Pancreas (tissue), 10 donors: ENCODE measurements around the gene ZCCHC18. TPM values are rescaled to one million over a fixed set of nuclear protein-coding genes. Genes with fewer than 3 reads are reported as not detected.

Experiments
- ATAC-seq, 4 donors: fragments of 200-7000 bp; cut with Tn5 transposase; one replicate each; pipeline versions ENCODE4 v1.8.0 to v1.9.1; 2020; ENCODE audit warnings: mild to moderate bottlenecking in 4 of 4, moderate library complexity in 4 of 4
- DNase-seq, 6 donors: peaks; one replicate each; pipeline ENCODE4 v3.0.0-alpha.2; 2020
- FAIRE-seq: peaks from 2 replicates; lab custom pipeline; 2012; peaks lifted over from hg19 to GRCh38; lab: Jason Lieb, UNC
- H3K27ac ChIP-seq, 4 donors: fragments of 200-600 bp; sonication (generic); 1 replicate in 3 of 4; 2 replicates in 1 of 4; pipeline versions ENCODE4 v1.5.0 to v1.8.0; 2020
- H3K27me3 ChIP-seq, 4 donors: fragments of 200-600 bp; one replicate each; pipeline ENCODE4 v1.8.0; 2021
- H3K36me3 ChIP-seq, 3 donors: fragments of 200-600 bp; sonication (generic) in 1 of 3; one replicate each; pipeline versions ENCODE4 v1.5.0 to v1.8.0; 2020 to 2021
- H3K4me1 ChIP-seq, 3 donors: fragments of 200-600 bp; one replicate each; pipeline ENCODE4 v1.8.0; 2021
- H3K4me3 ChIP-seq, 4 donors: fragments of 200-600 bp; sonication (generic) in 2 of 4; one replicate each; pipeline versions ENCODE4 v1.5.0 to v1.8.0; 2020 to 2021
- H3K9me3 ChIP-seq, 4 donors: fragments of 200-600 bp; one replicate each; pipeline ENCODE4 v1.8.0; 2021
- WGBS, 2 donors: extraction: QIAGEN DNeasy Blood & Tissue Kit; methylation state at CpG; one replicate each; pipeline ENCODE4 v1.1.7; 2013; 5-methylcytosine and 5-hydroxymethylcytosine counted together
- intact Hi-C, 3 donors: fragments of 100-400 bp; cut with DNase I; formaldehyde crosslinking; loops; one replicate each; pipeline versions ENCODE4 v1.11.1 to v1.14.2; 2022
- polyA plus RNA-seq, 2 donors: library from polyadenylated mRNA; stranded (reverse); fragments of 200-250 nt; gene quantifications; one replicate each; pipeline ENCODE4 v1.2.3, GENCODE V29; 2013
- total RNA-seq, 6 donors: library from RNA; stranded (reverse); fragmentation: NEBNext Ultra II Directional in 4 of 6; extraction: Animal tissue kit (Norgen Biotek cat#: 25700) in 4 of 6; gene quantifications; one replicate each; pipeline versions ENCODE4 v1.2.1 to v1.2.4, GENCODE V29; 2021 to 2023
- TF ChIP-seq, protein P1 (sequence below), 4 donors: fragments of 200-600 bp; sonication (generic) in 3 of 4; IDR thresholded peaks; one replicate each; pipeline versions ENCODE4 v1.5.0 to v1.8.0; 2021; ENCODE audit warnings: antibody characterized with exemption in 4 of 4
- donor health status: healthy with polysubstance abuse.
- donor health status: DM: no; HTN: no; CAD: no; lungs with moderate emphysema.
- donor health status: DM: no; HTN: no; CAD: no.
- donor health status: control.
- donor health status: control.
- donor health status: Bipolar disorder and iron deficiency.
- donor health status: DM: yes; HTN: yes; CAD: no.
- donor health status: DM: no; HTN: no; CAD: no.
- donor health status: DM: no; HTN: no; CAD: no.
- donor health status: DM: yes; HTN: yes; CAD: no.

Gene ZCCHC18
- total and polyA plus RNA-seq, 8 donors = 0.05 to 6.2 (median 0.80) TPM

DNA sequence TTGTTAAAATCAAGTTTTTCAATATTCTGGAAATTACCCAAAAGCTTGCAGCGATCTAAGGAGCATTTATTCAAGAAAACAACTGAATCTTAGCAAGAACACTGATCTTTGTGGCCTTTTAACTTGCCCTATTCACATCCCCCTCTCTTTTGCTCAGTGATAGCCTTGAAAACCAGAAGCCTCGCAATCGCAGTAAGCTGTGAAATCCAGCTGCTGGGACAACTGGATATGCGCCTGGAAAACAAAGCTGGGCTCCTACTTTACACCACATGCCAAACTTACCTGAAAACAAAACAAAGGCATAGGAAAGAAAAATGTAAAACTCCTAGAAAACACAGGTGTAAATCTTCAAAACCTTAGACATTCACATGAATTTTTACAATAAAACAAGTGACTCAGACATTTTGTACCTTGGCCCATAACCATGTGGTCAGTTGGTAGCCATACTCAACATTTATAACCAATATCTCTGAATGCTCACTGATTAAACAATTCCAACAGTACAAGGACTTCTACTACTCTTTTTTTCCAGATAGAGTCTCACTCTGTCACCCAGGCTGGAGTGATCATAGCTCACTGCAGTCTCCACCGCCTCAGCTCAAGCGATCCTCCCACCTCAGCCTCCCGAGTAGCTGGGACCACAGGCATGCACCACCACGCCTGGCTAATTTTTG lies 28.9 kb downstream of the ZCCHC18 start:
- H3K4me1 ChIP-seq = no peaks in the 10 kb centered on the region
- H3K27me3 ChIP-seq = no peaks in the 10 kb centered on the region
- ATAC-seq (peak; percentile 61 to 77 (median 66)), FAIRE-seq (no peak), DNase-seq (no peak)
- TF ChIP-seq, protein P1, sequence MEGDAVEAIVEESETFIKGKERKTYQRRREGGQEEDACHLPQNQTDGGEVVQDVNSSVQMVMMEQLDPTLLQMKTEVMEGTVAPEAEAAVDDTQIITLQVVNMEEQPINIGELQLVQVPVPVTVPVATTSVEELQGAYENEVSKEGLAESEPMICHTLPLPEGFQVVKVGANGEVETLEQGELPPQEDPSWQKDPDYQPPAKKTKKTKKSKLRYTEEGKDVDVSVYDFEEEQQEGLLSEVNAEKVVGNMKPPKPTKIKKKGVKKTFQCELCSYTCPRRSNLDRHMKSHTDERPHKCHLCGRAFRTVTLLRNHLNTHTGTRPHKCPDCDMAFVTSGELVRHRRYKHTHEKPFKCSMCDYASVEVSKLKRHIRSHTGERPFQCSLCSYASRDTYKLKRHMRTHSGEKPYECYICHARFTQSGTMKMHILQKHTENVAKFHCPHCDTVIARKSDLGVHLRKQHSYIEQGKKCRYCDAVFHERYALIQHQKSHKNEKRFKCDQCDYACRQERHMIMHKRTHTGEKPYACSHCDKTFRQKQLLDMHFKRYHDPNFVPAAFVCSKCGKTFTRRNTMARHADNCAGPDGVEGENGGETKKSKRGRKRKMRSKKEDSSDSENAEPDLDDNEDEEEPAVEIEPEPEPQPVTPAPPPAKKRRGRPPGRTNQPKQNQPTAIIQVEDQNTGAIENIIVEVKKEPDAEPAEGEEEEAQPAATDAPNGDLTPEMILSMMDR (IDR thresholded peaks at IDR 0.05) = no peak
- no peaks in the 10 kb centered on the region for H3K9me3 ChIP-seq
- H3K4me3 ChIP-seq = no peak overlapping the region
- H3K36me3 ChIP-seq = no peaks in the 10 kb centered on the region
- H3K27ac ChIP-seq = peak overlapping the region in 2 of 4 donors; percentile 31 to 37
- whole genome bisulfite sequencing, 2 donors = 56 to 61% methylated on average over 8 of the region's 8 CpGs
- intact Hi-C loops = no loop called here

GRCh38 chrX:104151037-104151436 lies 38.7 kb downstream of the ZCCHC18 start:
- intact Hi-C loops = no loop called here
- no peaks in the 10 kb centered on the region for H3K4me1 ChIP-seq

DNA sequence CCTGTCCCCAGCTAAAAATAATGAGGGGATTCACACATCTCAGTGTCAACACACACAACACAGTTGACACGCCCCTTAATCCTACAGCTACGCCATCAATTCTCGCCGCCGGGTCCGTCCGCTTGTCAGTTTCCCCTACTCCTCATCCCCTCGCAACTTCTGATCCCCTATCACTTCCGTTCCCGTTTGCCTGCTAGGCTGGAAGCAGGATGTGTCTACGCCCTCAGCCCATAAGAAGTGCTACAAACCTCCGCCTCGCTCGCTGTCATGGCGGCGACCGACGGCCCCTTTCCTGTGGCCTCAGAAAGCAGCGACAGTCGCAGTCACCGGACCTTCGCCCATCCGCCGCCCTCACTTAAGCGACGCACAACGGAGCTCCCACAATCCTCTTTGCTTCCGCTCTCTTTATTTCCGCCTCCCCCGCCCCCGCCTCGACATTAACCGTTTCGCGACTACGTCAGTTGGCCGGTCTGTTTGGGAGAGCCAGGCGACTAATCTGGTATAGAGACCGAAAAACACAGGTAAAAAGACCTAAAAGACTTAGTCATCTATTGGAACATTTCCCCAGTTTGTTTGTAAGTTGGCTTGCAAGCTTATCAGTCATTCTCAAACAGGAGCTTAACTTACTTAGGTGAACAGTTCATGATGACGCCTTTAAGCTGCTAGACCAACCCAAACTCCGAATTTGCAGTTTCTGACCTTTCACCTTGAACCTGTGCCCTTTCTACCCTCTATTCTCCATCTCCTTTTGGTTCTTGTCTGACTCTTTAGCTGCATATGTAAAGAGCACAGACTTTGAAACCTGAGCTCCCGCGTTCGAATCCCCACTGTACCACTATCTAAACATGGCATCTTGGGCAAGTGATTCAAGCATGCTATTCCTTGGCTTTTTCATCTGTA lies 44.6 kb downstream of the ZCCHC18 start, which contains the start of gene SLC25A53:
TSS of gene SLC25A53 (minus strand) at position 380 of the 900 bp plus-strand sequence. CDS start 51,752 bp downstream, outside the sequence.
- Histone ChIP-seq H3K36me3 (no peaks in the 10 kb centered on the region), H3K4me3 (peak within 1 kb of the TSS; percentile 16 to 52 (median 34)), H3K4me1 (no peaks in the 10 kb centered on the region), H3K27ac (peak within 1 kb of the TSS; percentile 65 to 89 (median 82)), H3K9me3 (no peaks in the 10 kb centered on the region), H3K27me3 (no peaks in the 10 kb centered on the region)
- intact Hi-C loops = no loop called here
- peak; percentile 95 to 98 (median 97) for ATAC-seq
- FAIRE-seq = peak; percentile 51
- DNase-seq = peak; percentile 66 to 76 (median 72)
- TF ChIP-seq, protein P1 (IDR thresholded peaks at IDR 0.05) = no peak
- WGBS, 2 donors = 0 to 31% methylated on average over 44 of the region's 44 CpGs

More at GRCh38 chrX:104151037-104151436, 38.7 kb downstream of the ZCCHC18 start:
- H3K36me3 ChIP-seq = no peaks in the 10 kb centered on the region
- no peak overlapping the region for H3K4me3 ChIP-seq
- ATAC-seq (peak in 3 of 4 donors; percentile 60 to 67 (median 61)), DNase-seq (no peak), FAIRE-seq (no peak)
- TF ChIP-seq, protein P1 (IDR thresholded peaks at IDR 0.05) = no peak
- no peaks in the 10 kb centered on the region for H3K9me3 ChIP-seq
- no peaks in the 10 kb centered on the region for H3K27me3 ChIP-seq
- 16 to 19% methylated on average over 1 of the region's 1 CpG for WGBS, 2 donors
- no peak overlapping the region for H3K27ac ChIP-seq

Other genes starting within 250 kb of the ZCCHC18 start
- gene TMSB15B, start 149.9 kb upstream of the ZCCHC18 start, total RNA-seq = 1 to 10 TPM in 1 of 6 donors, under 1 TPM in 5; 0.28 to 1.3 (median 0.53) TPM
- gene TMSB15B, start 149.9 kb upstream of the ZCCHC18 start, polyA plus RNA-seq = 1 to 10 TPM; 1.5 to 3.5 TPM
- gene H2BW1, start 98.8 kb upstream of the ZCCHC18 start, total RNA-seq = not detected
- not detected for gene H2BW1, start 98.8 kb upstream of the ZCCHC18 start, polyA plus RNA-seq
- gene H2BW2, start 72.6 kb upstream of the ZCCHC18 start, total RNA-seq = not detected
- not detected for gene H2BW2, start 72.6 kb upstream of the ZCCHC18 start, polyA plus RNA-seq
- gene TMSB15C, start 36.3 kb upstream of the ZCCHC18 start, total RNA-seq = under 1 TPM in 5 of 6 donors, not detected in 1; 0.09 to 0.78 (median 0.28) TPM
- 1 to 10 TPM in 1 of 2 donors, under 1 TPM in 1; 0.30 to 1.6 TPM for gene TMSB15C, start 36.3 kb upstream of the ZCCHC18 start, polyA plus RNA-seq
- gene SLC25A53, start 44.5 kb downstream of the ZCCHC18 start, total RNA-seq = 1 to 10 TPM; 3.0 to 5.7 (median 4.0) TPM
- 1 to 10 TPM; 3.7 to 5.8 TPM for gene SLC25A53, start 44.5 kb downstream of the ZCCHC18 start, polyA plus RNA-seq
- gene FAM199X, start 53.9 kb downstream of the ZCCHC18 start, total RNA-seq = 10 to 100 TPM in 4 of 6 donors, 1 to 10 TPM in 2; 7.7 to 14.4 (median 11.3) TPM
- gene FAM199X, start 53.9 kb downstream of the ZCCHC18 start, polyA plus RNA-seq = 1 to 10 TPM; 6.8 to 9.9 TPM
- not detected for gene ESX1, start 142.4 kb downstream of the ZCCHC18 start, total RNA-seq
- not detected for gene ESX1, start 142.4 kb downstream of the ZCCHC18 start, polyA plus RNA-seq